ENCODE measurements around the gene PRTN3. TPM values are rescaled to one million over a fixed set of nuclear protein-coding genes. Genes with fewer than 3 reads are reported as not detected.
"Not testable (repeated sequence)": the region's sequence is repeated elsewhere in the genome, so short reads cannot be mapped to it uniquely, and the experiment has no call there.

Gene PRTN3
- total RNA-seq, 1 experiment from 2014 or later, result not detected

DNA sequence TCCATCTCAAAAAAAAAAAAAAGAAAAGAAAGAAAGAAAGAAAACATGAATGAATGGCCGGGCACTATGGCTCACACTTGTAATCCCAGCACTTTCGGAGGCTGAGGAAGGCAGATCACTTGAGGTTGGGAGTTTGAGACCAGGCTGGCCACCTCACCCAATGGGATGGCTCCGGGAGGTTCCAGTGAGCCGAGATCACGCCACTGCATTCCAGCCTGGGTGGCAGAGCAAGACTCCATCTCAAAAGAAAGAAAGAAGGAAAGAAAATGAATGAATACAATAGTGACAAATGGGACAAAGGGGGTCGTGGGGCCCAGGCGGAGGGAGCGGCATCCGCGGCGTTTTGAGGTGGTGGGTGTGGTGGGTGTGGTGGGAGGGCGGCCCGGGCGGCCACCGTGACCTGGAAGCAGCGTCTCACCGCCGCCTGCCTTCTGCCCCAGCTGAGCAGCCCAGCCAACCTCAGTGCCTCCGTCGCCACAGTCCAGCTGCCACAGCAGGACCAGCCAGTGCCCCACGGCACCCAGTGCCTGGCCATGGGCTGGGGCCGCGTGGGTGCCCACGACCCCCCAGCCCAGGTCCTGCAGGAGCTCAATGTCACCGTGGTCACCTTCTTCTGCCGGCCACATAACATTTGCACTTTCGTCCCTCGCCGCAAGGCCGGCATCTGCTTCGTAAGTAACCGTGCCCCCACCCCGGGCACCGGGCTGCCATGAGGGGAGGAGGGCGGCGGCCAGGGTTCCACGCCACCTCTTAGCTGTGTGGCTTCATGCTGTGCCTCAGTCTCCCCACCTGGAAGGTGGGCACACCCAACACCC is 5.1 kb downstream of the PRTN3 start:
- no peak for DNase-seq (ENCODE audit: low read depth)

GRCh38 chr19:848386-848921 is 7.7 kb downstream of the PRTN3 start:
- no peak for DNase-seq (ENCODE audit: low read depth)

DNA sequence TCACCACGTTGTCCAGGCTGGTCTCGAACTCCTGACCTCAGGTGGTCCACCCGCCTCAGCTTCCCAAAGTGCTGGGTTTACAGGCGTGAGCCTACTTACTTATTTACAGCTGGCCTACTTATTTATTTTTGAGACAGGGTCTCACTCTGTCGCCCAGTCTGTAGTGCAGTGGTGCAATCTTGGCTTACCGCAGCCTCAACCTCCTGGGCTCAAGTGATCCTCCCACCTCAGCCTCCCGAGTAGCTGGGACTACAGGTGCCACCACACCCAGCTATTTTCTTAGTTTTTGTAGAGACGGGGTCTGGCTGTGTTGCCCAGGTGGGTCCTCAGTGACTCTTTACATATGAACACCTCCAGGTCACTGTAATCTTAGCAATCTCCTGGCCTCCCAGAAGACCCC is 8.4 kb downstream of the PRTN3 start:
- not testable (repeated sequence) for DNase-seq (ENCODE audit: low read depth)

GRCh38 chr19:850221-850978 is 9.6 kb downstream of the PRTN3 start:
- peak; percentile 96 for DNase-seq (ENCODE audit: low read depth)

DNA sequence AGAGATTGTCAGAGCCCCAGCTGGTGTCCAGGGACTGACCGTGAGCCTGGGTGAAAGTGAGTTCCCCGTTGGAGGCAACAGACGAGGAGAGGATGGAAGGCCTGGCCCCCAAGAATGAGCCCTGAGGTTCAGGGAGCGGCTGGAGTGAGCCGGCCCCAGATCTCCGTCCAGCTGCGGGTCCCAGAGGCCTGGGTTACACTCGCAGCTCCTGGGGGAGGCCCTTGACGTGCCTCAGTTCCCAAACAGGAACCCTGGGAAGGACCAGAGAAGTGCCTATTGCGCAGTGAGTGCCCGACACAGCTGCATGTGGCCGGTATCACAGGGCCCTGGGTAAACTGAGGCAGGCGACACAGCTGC is 10.2 kb downstream of the PRTN3 start:
- DNase-seq (ENCODE audit: low read depth), result no peak

DNA sequence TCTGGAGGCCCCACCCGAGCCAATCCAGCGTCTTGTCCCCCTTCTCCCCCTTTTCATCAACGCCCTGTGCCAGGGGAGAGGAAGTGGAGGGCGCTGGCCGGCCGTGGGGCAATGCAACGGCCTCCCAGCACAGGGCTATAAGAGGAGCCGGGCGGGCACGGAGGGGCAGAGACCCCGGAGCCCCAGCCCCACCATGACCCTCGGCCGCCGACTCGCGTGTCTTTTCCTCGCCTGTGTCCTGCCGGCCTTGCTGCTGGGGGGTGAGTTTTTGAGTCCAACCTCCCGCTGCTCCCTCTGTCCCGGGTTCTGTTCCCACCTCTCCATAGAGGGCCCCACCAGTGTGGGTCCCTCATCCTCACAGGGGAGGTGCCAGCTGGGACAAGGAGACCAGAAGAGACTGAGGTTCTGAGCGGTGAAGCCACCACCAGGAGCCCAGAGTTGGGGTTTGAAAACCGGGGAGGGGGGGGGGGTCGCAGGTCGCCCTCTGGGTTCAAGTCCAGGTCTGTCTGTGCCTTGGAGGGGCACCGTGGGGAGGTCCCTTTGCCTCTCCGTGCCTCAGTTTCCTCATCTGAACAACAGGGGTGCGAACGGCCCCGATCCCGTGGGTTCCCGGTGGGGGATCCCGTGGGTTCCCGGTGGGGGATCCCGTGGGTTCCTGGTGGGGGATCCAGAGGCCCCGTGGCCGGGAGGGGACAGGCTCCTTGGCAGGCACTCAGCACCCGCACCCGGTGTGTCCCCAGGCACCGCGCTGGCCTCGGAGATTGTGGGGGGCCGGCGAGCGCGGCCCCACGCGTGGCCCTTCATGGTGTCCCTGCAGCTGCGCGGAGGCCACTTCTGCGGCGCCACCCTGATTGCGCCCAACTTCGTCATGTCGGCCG is 11.6 kb downstream of the PRTN3 start, which contains the start of gene ELANE:
TSS of gene ELANE (plus strand) at position 168 of the 878 bp plus-strand sequence. CDS start at position 194, 26 bp downstream.
- no peak for DNase-seq (ENCODE audit: low read depth)

- DNase-seq (ENCODE audit: low read depth), result no peak
These were observed 12.3 kb downstream of the PRTN3 start for GRCh38 chr19:853014-853585.

GRCh38 chr19:853614-854220 is 12.9 kb downstream of the PRTN3 start:
- DNase-seq (ENCODE audit: low read depth), result not testable (repeated sequence)

GRCh38 chr19:854549-854948 is 13.8 kb downstream of the PRTN3 start:
- no peak for DNase-seq (ENCODE audit: low read depth)

- no peak for DNase-seq (ENCODE audit: low read depth)
These were observed 14.3 kb downstream of the PRTN3 start for GRCh38 chr19:855142-855541.

DNA sequence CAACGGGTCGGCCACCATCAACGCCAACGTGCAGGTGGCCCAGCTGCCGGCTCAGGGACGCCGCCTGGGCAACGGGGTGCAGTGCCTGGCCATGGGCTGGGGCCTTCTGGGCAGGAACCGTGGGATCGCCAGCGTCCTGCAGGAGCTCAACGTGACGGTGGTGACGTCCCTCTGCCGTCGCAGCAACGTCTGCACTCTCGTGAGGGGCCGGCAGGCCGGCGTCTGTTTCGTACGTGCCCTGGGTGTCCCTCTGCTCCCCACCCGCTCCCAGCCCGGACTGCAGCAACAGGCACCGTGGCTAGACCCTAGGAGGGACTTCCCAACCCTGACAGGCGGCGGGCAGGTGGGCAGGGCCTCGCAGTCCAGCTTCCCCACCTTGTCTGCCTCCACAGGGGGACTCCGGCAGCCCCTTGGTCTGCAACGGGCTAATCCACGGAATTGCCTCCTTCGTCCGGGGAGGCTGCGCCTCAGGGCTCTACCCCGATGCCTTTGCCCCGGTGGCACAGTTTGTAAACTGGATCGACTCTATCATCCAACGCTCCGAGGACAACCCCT is 14.8 kb downstream of the PRTN3 start:
- no peak for DNase-seq (ENCODE audit: low read depth)

- no peak for DNase-seq (ENCODE audit: low read depth)
These were observed 17.5 kb downstream of the PRTN3 start for GRCh38 chr19:858284-858683.

- DNase-seq (ENCODE audit: low read depth), result peak; percentile 56
These were observed 18.4 kb downstream of the PRTN3 start, which contains the start of gene CFD for GRCh38 chr19:858868-859843. Gene CFD (plus strand): TSS chr19:859664. CDS start chr19:859690, 26 bp downstream.

- no peak for DNase-seq (ENCODE audit: low read depth)
These were observed 20.4 kb downstream of the PRTN3 start for GRCh38 chr19:861141-861755.

DNA sequence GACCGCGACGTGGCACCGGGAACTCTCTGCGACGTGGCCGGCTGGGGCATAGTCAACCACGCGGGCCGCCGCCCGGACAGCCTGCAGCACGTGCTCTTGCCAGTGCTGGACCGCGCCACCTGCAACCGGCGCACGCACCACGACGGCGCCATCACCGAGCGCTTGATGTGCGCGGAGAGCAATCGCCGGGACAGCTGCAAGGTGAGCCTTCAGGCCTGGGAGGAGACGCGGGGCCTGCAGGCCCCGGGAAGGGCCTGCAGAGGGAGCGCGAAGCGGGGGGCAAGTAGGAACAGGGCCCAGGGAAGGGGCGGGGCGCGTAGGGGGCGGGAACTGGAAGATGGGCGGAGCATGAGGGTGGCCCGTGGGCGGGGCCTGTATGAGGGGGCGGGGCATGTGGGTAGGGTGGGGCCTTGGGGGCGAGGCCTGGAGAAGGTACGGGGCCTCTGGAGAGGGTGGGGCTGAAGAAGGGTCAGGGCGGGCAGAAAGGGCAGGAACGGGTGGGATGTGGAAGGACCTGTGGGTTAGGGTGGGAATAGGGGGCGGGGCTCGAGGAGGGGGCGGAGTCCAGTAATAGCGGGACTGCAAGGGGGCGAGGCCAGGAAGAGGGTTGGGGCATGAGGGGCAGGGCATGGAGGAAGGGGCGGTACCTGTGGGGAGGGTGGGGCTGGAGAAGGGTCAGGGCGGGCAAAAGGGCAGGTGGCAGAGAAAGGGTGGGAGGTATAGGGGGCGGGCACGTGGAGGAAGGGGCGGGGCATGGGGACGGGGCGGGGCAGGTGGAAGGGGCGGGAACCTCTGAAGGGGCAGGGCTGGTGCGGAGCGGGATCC is 21.2 kb downstream of the PRTN3 start:
- DNase-seq (ENCODE audit: low read depth), result no peak

DNA sequence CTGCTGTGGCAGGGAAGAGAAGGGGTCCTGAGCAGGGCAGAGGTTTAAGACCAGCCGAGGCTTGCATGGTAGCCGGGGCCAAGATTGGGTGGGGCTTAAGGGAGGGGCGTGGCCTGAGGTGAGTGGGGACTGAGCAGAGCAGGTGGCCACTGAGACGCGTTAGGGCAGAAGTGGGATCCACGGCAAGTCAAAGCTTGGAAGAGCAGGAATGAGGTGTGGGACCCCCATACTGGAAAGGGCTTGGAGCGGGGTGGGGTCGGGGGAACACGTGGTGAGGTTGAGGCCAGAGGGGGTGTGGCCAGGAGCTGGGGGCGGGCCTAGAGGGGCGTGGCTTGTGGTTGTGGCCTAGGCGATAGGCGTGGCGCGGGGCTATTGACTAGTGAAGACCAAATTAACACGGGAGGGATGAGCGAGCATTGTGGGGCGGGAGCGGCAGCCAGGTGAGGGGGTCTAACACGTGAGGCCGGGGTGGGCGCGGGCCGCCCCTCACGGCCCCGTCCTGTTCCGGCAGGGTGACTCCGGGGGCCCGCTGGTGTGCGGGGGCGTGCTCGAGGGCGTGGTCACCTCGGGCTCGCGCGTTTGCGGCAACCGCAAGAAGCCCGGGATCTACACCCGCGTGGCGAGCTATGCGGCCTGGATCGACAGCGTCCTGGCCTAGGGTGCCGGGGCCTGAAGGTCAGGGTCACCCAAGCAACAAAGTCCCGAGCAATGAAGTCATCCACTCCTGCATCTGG is 21.9 kb downstream of the PRTN3 start:
- peak; percentile 58 for DNase-seq (ENCODE audit: low read depth)

DNA sequence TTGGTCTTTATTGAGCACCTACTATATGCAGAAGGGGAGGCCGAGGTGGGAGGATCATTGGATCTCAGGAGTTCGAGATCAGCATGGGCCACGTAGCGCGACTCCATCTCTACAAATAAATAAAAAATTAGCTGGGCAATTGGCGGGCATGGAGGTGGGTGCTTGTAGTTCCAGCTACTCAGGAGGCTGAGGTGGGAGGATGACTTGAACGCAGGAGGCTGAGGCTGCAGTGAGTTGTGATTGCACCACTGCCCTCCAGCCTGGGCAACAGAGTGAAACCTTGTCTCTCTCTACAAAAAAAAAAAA is 22.5 kb downstream of the PRTN3 start:
- DNase-seq (ENCODE audit: low read depth), result no peak

Measured in RPMI7951 (cell line).